Measurements from ENCODE around the gene GCNT2. TPM values are rescaled to one million over a fixed set of nuclear protein-coding genes. Genes with fewer than 3 reads are reported as not detected.
"Not testable (repeated sequence)": the region's sequence is repeated elsewhere in the genome, so short reads cannot be mapped to it uniquely, and the experiment has no call there.

The GCNT2 gene
- total RNA-seq, 1 donor from 2014 or later = 32.2 TPM

- peaks cover 46% of the 10 kb centered on the region for H3K4me1 ChIP-seq
- intact Hi-C loops (cut with DNase I) = no loop called here
- no peaks in the 10 kb centered on the region for H3K36me3 ChIP-seq
- peak overlapping the region; percentile 86 for H3K27ac ChIP-seq
- peak overlapping the region; percentile 55 for H3K4me3 ChIP-seq
- H3K9me3 ChIP-seq = no peaks in the 10 kb centered on the region
- DNase-seq = no peak
- TF ChIP-seq, protein P1, sequence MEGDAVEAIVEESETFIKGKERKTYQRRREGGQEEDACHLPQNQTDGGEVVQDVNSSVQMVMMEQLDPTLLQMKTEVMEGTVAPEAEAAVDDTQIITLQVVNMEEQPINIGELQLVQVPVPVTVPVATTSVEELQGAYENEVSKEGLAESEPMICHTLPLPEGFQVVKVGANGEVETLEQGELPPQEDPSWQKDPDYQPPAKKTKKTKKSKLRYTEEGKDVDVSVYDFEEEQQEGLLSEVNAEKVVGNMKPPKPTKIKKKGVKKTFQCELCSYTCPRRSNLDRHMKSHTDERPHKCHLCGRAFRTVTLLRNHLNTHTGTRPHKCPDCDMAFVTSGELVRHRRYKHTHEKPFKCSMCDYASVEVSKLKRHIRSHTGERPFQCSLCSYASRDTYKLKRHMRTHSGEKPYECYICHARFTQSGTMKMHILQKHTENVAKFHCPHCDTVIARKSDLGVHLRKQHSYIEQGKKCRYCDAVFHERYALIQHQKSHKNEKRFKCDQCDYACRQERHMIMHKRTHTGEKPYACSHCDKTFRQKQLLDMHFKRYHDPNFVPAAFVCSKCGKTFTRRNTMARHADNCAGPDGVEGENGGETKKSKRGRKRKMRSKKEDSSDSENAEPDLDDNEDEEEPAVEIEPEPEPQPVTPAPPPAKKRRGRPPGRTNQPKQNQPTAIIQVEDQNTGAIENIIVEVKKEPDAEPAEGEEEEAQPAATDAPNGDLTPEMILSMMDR (IDR thresholded peaks at IDR 0.05) = no peak
- ATAC-seq = peak; percentile 91 to 92
- no peaks in the 10 kb centered on the region for H3K27me3 ChIP-seq (ENCODE audit: low read depth)
These were observed 7.2 kb downstream of the GCNT2 start for GRCh38 chr6:10528158-10528981.

GRCh38 chr6:10529231-10529801, 8.2 kb downstream of the GCNT2 start:
- peaks cover 50% of the 10 kb centered on the region for H3K4me1 ChIP-seq
- ATAC-seq = peak; percentile 74 to 81
- DNase-seq = peak; percentile 53
- H3K36me3 ChIP-seq = no peaks in the 10 kb centered on the region
- peak overlapping the region; percentile 55 for H3K4me3 ChIP-seq
- H3K27ac ChIP-seq = peak overlapping the region; percentile 86
- TF ChIP-seq, protein P1 (IDR thresholded peaks at IDR 0.05) = no peak
- intact Hi-C loops (cut with DNase I) = no loop called here
- H3K27me3 ChIP-seq (ENCODE audit: low read depth) = no peaks in the 10 kb centered on the region
- H3K9me3 ChIP-seq = no peaks in the 10 kb centered on the region

DNA sequence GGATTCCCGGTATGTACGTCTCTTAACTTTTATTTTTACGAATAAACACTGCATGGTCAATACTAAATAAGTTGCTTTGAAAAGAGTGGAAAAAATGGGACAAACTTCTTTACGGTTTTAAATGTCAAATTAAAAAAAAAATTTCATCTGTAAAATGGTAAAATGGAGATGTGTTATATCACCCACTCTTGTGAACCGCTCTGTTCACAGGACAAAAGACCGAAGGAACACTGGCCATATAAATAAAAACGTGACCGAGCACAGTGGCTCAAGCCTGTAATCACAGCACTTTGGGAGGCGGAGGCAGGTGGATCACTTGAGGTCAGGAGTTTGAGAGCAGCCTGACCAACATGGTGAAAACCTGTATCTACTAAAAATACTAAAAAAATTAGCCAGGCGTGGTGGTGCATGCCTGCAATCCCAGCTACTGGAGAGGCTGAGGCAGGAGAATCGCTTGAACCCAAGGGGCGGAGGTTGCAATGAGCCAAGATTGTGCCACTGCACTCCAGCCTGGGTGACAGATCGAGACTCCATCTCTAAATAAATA, 8.8 kb downstream of the GCNT2 start:
- H3K27ac ChIP-seq = peak overlapping the region; percentile 86
- intact Hi-C loops (cut with DNase I) = not testable (repeated sequence)

GRCh38 chr6:10531503-10531902, 10.4 kb downstream of the GCNT2 start:
- H3K27me3 ChIP-seq (ENCODE audit: low read depth) = no peaks in the 10 kb centered on the region
- H3K36me3 ChIP-seq = no peaks in the 10 kb centered on the region
- no peak overlapping the region for H3K27ac ChIP-seq
- TF ChIP-seq, protein P1 (IDR thresholded peaks at IDR 0.05) = no peak
- peaks cover 65% of the 10 kb centered on the region for H3K4me1 ChIP-seq
- peak overlapping the region; percentile 55 for H3K4me3 ChIP-seq
- DNase-seq (no peak), ATAC-seq (peak in 1 of 2 donors; percentile 38)
- intact Hi-C loops (cut with DNase I) = no loop called here
- H3K9me3 ChIP-seq = no peaks in the 10 kb centered on the region

More for the DNA sequence above, 8.8 kb downstream of the GCNT2 start:
- peak overlapping the region; percentile 55 for H3K4me3 ChIP-seq
- H3K4me1 ChIP-seq = peaks cover 56% of the 10 kb centered on the region
- not testable (repeated sequence) for H3K9me3 ChIP-seq; ATAC-seq; H3K27me3 ChIP-seq (ENCODE audit: low read depth); DNase-seq; H3K36me3 ChIP-seq

GRCh38 chr6:10531942-10532341, 10.8 kb downstream of the GCNT2 start:
- Histone ChIP-seq H3K9me3 (no peaks in the 10 kb centered on the region), H3K27me3 (ENCODE audit: low read depth) (no peaks in the 10 kb centered on the region), H3K27ac (no peak overlapping the region), H3K4me1 (peaks cover 65% of the 10 kb centered on the region), H3K4me3 (peak overlapping the region; percentile 55), H3K36me3 (no peaks in the 10 kb centered on the region)
- TF ChIP-seq, protein P1 (IDR thresholded peaks at IDR 0.05) = no peak
- intact Hi-C loops (cut with DNase I) = no loop called here
- DNase-seq (no peak), ATAC-seq (no peak)

DNA sequence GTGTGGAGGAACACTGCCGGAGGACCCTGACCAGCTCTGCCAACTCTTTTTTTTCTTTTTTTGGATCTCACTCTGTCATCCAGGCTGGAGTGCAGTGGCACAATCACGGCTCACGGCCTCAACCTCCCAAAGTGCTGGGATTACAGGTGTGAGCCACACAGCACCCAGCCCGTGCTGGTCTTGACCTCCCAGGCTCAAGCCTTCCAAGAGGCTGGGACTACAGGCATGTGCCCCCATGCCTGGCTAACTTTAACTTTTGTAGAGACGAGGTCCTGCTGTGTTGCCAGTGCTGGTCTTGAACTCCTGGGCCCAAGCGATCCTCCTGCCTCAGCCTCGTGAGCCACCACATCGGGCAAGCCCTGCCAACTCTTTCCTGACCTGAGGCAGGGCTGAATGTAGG, 11.2 kb downstream of the GCNT2 start:
- intact Hi-C loops (cut with DNase I) = no loop called here
- no peak overlapping the region for H3K27ac ChIP-seq
- peaks cover 61% of the 10 kb centered on the region for H3K4me1 ChIP-seq

More for the DNA sequence above, 11.2 kb downstream of the GCNT2 start:
- H3K9me3 ChIP-seq = no peaks in the 10 kb centered on the region
- peak overlapping the region; percentile 55 for H3K4me3 ChIP-seq
- H3K27me3 ChIP-seq (ENCODE audit: low read depth) = no peaks in the 10 kb centered on the region
- H3K36me3 ChIP-seq = no peaks in the 10 kb centered on the region
- TF ChIP-seq, protein P1 (IDR thresholded peaks at IDR 0.05) = no peak
- DNase-seq (no peak), ATAC-seq (no peak)

All from lower lobe of right lung (tissue), 2 donors.